Activated B cell treated with CpG ODN at 0.5 μM for 24 hours (primary cell): ENCODE measurements around the gene C16orf90. TPM values are rescaled to one million over a fixed set of nuclear protein-coding genes. Genes with fewer than 3 reads are reported as not detected.
"Not testable (repeated sequence)": the region's sequence is repeated elsewhere in the genome, so short reads cannot be mapped to it uniquely, and the experiment has no call there.

Source experiments
- ATAC-seq: fragments of 200-7000 bp; cut with Tn5 transposase; one replicate; pipeline ENCODE4 v1.10.0; 2021; ENCODE audit warnings: low read depth, mild to moderate bottlenecking, moderate library complexity
- CTCF ChIA-PET: fragments of 350-600 bp; sonication (Branson Sonifier 250); formaldehyde crosslinking; loops from one replicate; lab custom pipeline; 2021; ENCODE audit warnings: antibody characterized with exemption; lab: Charles Lee
- POLR2A ChIA-PET: fragments of 350-600 bp; sonication (Branson Sonifier 250); formaldehyde crosslinking; loops from one replicate; lab custom pipeline; 2021; ENCODE audit warnings: antibody characterized with exemption; lab: Charles Lee
- DNase-seq: peaks from one replicate; pipeline ENCODE4 v3.0.0; 2022
- H3K27ac Mint-ChIP-seq: one replicate; pipeline ENCODE4 v1.8.0; 2020; ENCODE audit warnings: mixed read lengths
- H3K27me3 Mint-ChIP-seq: one replicate; pipeline ENCODE4 v1.8.0; 2021; ENCODE audit warnings: mixed read lengths
- H3K36me3 Mint-ChIP-seq: one replicate; pipeline ENCODE4 v1.8.0; 2021; ENCODE audit warnings: low read depth, mixed read lengths
- H3K4me1 Mint-ChIP-seq: one replicate; pipeline ENCODE4 v1.8.0; 2021; ENCODE audit warnings: mixed read lengths
- H3K4me3 Mint-ChIP-seq: one replicate; pipeline ENCODE4 v1.8.0; 2020; ENCODE audit warnings: mild to moderate bottlenecking, mixed read lengths
- H3K9me3 Mint-ChIP-seq: one replicate; pipeline ENCODE4 v1.8.0; 2020; ENCODE audit warnings: mixed read lengths
- CTCF ChIP-seq: fragments of 200-600 bp; IDR thresholded peaks from one replicate; pipeline ENCODE4 v1.8.0; 2022; ENCODE audit warnings: antibody characterized with exemption, mild to moderate bottlenecking
- intact Hi-C: fragments of 100-400 bp; cut with micrococcal nuclease; formaldehyde crosslinking; loops from one replicate; pipeline ENCODE4 v1.15.1; 2024
- total RNA-seq: library from RNA; stranded (reverse); gene quantifications from 2 replicates; pipeline ENCODE4 v1.2.3, GENCODE V29; 2022

The C16orf90 gene
- total RNA-seq, 1 donor from 2014 or later: not detected

- Mint-ChIP-seq H3K9me3 (peaks cover 4% of the 10 kb centered on the region), H3K27me3 (no peaks in the 10 kb centered on the region), H3K27ac (no peak overlapping the region), H3K4me1 (peaks cover 8% of the 10 kb centered on the region), H3K36me3 (peaks cover 42% of the 10 kb centered on the region), H3K4me3 (no peak overlapping the region)
- no peak for DNase-seq
- POLR2A ChIA-PET: no interaction called here
- CTCF ChIA-PET: no interaction called here
- no peak for TF ChIP-seq CTCF
- ATAC-seq: no peak
- intact Hi-C loops: no loop called here
These were observed 19.5 kb downstream of the C16orf90 start for GRCh38 chr16:3475604-3476375.

- intact Hi-C loops, POLR2A ChIA-PET, H3K4me3 Mint-ChIP-seq, H3K4me1 Mint-ChIP-seq, DNase-seq, H3K9me3 Mint-ChIP-seq, H3K27me3 Mint-ChIP-seq, H3K27ac Mint-ChIP-seq, ATAC-seq, CTCF ChIA-PET: not testable (repeated sequence)
- peaks cover 39% of the 10 kb centered on the region for H3K36me3 Mint-ChIP-seq
These were observed 20.4 kb downstream of the C16orf90 start for GRCh38 chr16:3474870-3475269.

GRCh38 chr16:3474136-3474779, 21.0 kb downstream of the C16orf90 start:
- no peak overlapping the region for H3K27ac Mint-ChIP-seq

DNA sequence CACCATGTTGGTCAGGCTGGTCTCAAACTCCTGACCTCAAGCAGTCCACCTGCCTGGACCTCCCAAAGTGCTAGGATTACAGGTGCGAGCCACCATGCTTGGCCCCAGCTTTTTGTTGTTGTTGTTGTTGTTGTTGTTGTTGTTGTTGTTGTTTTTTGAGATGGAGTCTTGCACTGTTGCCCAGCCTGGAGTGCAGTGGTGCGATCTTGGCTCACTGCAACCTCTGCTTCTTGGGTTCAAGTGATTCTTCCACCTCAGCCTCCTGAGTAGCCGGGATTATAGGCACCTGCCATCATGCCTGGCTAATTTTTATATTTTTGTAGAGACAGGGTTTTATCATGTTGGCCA, 21.7 kb downstream of the C16orf90 start:
- H3K9me3 Mint-ChIP-seq, DNase-seq, H3K4me1 Mint-ChIP-seq, CTCF ChIA-PET, POLR2A ChIA-PET, ATAC-seq, H3K27ac Mint-ChIP-seq, H3K27me3 Mint-ChIP-seq, H3K4me3 Mint-ChIP-seq, intact Hi-C loops: not testable (repeated sequence)
- peaks cover 27% of the 10 kb centered on the region for H3K36me3 Mint-ChIP-seq

More at GRCh38 chr16:3474136-3474779, 21.0 kb downstream of the C16orf90 start:
- H3K36me3 Mint-ChIP-seq: peaks cover 33% of the 10 kb centered on the region
- H3K9me3 Mint-ChIP-seq: peaks cover 4% of the 10 kb centered on the region
- DNase-seq (no peak), ATAC-seq (no peak)
- peaks cover 8% of the 10 kb centered on the region for H3K4me1 Mint-ChIP-seq
- no peak overlapping the region for H3K4me3 Mint-ChIP-seq
- no peaks in the 10 kb centered on the region for H3K27me3 Mint-ChIP-seq
- ChIA-PET CTCF (no interaction called here), POLR2A (no interaction called here)
- TF ChIP-seq CTCF: no peak
- intact Hi-C loops: no loop called here

DNA sequence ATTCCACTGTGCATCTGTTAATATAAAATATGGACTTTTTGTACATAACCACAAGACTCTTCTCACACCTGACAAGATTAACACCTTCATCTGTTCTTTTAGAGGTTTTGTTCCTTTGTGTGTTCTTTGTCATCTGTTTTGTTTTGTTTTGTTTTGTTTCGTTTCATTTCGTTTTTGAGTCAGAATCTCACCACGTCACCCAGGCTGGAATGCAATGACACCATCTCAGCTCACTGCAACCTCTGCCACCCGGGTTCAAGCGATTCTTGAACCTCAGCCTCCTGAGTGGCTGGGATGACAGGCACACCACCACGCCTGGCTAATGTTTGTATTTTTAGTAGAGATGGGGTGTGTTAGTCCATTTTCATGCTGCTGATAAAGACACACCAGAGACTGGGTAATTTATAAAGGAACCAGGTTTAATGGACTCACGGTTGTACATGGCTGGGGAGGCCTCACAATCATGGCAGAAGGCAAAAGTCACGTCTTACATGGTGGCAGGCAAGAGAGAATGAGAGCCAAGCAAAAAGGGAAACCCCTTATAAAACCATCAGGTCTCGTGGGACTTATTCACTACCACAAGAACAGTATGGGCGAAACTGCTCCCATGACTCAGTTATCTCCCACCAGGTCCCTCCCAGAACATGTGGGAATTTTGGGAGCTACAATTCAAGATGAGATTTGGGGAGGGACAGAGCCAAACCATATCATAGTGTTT, 22.3 kb downstream of the C16orf90 start:
- intact Hi-C loops: no loop called here
- ATAC-seq (no peak), DNase-seq (no peak)
- CTCF ChIA-PET: no interaction called here
- Mint-ChIP-seq H3K27me3 (no peaks in the 10 kb centered on the region), H3K9me3 (peaks cover 4% of the 10 kb centered on the region), H3K27ac (no peak overlapping the region), H3K4me1 (peaks cover 13% of the 10 kb centered on the region), H3K36me3 (peaks cover 27% of the 10 kb centered on the region), H3K4me3 (no peak overlapping the region)
- TF ChIP-seq CTCF: no peak
- POLR2A ChIA-PET: no interaction called here
